ENCODE results near the gene ATP6V1A. TPM values are rescaled to one million over a fixed set of nuclear protein-coding genes. Genes with fewer than 3 reads are reported as not detected.

The ATP6V1A gene
- total RNA-seq, 1 donor: 81.0 TPM

- no peak for TF ChIP-seq CTCF (IDR thresholded peaks at IDR 0.05; ENCODE audit: insufficient read depth, low read length)
- H3K4me3 ChIP-seq (ENCODE audit: low read depth, low read length): no peak overlapping the region
- DNase-seq (ENCODE audit: low read depth): no peak
These were observed 32.1 kb upstream of the ATP6V1A start for GRCh38 chr3:113714702-113715101.

DNA sequence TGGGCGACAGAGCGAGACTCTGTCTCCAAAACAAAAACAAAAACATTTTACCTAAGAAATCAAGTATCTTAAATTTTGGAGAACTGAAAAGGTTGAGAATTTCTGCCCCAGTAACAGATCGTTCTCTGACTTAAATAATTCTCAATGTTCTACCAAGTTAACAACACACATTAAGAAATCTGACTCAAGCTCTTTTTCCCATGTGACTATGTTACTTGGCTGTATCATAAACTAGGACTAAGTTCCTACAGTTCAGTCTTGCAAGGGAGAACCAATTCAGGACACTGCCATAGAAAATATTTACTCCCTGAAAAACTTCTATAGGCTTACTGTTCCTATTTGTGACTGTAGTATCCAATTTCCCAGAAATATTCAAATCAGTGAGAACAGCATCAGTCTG, 29.5 kb upstream of the ATP6V1A start:
- no peak for TF ChIP-seq CTCF (IDR thresholded peaks at IDR 0.05; ENCODE audit: insufficient read depth, low read length)
- no peak for DNase-seq (ENCODE audit: low read depth)
- no peak overlapping the region for H3K4me3 ChIP-seq (ENCODE audit: low read depth, low read length)

- H3K4me3 ChIP-seq (ENCODE audit: low read depth, low read length): no peak overlapping the region
- TF ChIP-seq CTCF (IDR thresholded peaks at IDR 0.05; ENCODE audit: insufficient read depth, low read length): no peak
- DNase-seq (ENCODE audit: low read depth): no peak
These were observed 29.0 kb upstream of the ATP6V1A start for GRCh38 chr3:113717818-113718217.

- no peak overlapping the region for H3K4me3 ChIP-seq (ENCODE audit: low read depth, low read length)
- peak; percentile 23 for DNase-seq (ENCODE audit: low read depth)
- no peak for TF ChIP-seq CTCF (IDR thresholded peaks at IDR 0.05; ENCODE audit: insufficient read depth, low read length)
These were observed 27.5 kb upstream of the ATP6V1A start for GRCh38 chr3:113719294-113719693.

DNA sequence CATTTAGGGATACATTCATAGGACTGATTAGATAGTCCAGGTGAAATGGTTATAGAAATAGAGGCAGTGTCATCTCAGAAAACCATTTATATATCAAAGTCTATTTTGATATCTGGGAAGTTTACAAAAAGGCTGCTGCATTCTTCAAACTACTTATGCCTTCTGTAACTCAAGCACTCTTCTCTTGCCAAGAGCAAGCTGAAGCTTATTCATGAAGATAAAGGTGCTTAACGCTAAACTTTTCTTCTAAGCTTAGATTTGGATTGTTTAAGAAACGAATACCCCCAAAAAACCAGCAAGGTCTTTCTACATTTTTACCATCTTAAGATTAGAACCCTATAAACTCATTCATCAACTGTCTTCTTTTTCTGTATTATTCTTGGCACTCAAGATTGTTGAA, 27.1 kb upstream of the ATP6V1A start:
- no peak overlapping the region for H3K4me3 ChIP-seq (ENCODE audit: low read depth, low read length)
- TF ChIP-seq CTCF (IDR thresholded peaks at IDR 0.05; ENCODE audit: insufficient read depth, low read length): no peak
- DNase-seq (ENCODE audit: low read depth): no peak

DNA sequence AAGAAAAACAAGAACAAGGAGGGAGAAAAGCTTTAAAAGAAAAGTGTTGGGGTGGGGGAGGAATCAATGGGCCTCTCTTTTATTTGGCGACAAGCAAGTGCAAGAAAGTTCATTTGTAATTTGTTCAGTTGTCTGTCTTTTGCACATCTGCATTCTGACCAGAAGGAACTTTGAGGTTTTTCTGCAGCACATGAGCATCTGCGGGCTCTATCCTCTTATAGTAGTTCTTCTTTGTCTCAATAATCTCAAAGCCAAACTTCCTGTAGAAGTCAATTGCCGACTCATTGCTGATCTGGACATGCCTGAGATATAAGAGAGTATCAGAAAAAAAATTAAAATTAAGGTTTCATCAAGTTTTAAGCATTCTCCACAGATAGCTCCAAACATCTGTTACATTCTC, 25.2 kb upstream of the ATP6V1A start:
- no peak overlapping the region for H3K4me3 ChIP-seq (ENCODE audit: low read depth, low read length)
- no peak for TF ChIP-seq CTCF (IDR thresholded peaks at IDR 0.05; ENCODE audit: insufficient read depth, low read length)
- DNase-seq (ENCODE audit: low read depth): no peak

- H3K4me3 ChIP-seq (ENCODE audit: low read depth, low read length): no peak overlapping the region
- DNase-seq (ENCODE audit: low read depth): no peak
- TF ChIP-seq CTCF (IDR thresholded peaks at IDR 0.05; ENCODE audit: insufficient read depth, low read length): no peak
These were observed 18.2 kb upstream of the ATP6V1A start for GRCh38 chr3:113728661-113729060.

Data from fibroblast of the aortic adventitia (primary cell).